Fibroblast of lung (primary cell): Measurements from ENCODE around the gene TNMD.

Experiments
- EZH2 ChIP-seq: IDR thresholded peaks from 2 replicates; pipeline ENCODE4 v1.5.1; 2012; ENCODE audit warnings: low read length, control low read depth, mild to moderate bottlenecking; ENCODE audit errors: missing control alignments
- TF ChIP-seq, protein P1 (sequence below), 2 donors: IDR thresholded peaks in 1 of 2; conservative IDR thresholded peaks in 1 of 2; 1 replicate in 1 of 2; 2 replicates in 1 of 2; pipeline ENCODE4 v1.5.1; 2011 to 2012; ENCODE audit warnings: low read length in 2 of 2, control low read depth in 1 of 2, inconsistent platforms in 1 of 2, low read depth in 1 of 2, mild to moderate bottlenecking in 1 of 2

DNA sequence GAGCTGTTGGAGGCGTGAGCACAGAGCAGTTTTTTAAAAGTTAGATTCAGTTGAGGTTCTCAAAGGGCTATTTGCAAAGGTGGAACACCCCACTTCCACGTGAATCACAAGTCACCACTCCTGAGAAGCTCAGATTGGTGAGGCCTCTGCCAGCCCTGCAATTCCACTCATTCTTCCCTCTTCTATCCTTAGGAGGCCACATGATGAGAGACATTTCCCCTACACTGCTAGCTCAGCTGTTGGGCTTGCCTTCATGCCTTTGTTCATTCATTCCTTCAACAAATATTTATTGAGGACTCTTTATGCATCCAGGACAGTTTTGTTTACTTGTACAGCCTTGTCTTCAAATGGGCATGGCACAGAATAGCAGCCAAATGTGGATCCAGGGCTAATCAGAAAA, 63.0 kb downstream of the TNMD start:
- TF ChIP-seq, protein P1, sequence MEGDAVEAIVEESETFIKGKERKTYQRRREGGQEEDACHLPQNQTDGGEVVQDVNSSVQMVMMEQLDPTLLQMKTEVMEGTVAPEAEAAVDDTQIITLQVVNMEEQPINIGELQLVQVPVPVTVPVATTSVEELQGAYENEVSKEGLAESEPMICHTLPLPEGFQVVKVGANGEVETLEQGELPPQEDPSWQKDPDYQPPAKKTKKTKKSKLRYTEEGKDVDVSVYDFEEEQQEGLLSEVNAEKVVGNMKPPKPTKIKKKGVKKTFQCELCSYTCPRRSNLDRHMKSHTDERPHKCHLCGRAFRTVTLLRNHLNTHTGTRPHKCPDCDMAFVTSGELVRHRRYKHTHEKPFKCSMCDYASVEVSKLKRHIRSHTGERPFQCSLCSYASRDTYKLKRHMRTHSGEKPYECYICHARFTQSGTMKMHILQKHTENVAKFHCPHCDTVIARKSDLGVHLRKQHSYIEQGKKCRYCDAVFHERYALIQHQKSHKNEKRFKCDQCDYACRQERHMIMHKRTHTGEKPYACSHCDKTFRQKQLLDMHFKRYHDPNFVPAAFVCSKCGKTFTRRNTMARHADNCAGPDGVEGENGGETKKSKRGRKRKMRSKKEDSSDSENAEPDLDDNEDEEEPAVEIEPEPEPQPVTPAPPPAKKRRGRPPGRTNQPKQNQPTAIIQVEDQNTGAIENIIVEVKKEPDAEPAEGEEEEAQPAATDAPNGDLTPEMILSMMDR (conservative IDR thresholded peaks at IDR 0.05 in 1 of 2, IDR thresholded peaks at IDR 0.05 in 1 of 2; ENCODE audit: low read depth in 1 of 2, low read length in 2 of 2), result no peak
- no peak for TF ChIP-seq EZH2
